Loucy (cell line): ENCODE results near the gene MTFR1L.

ENCODE experiments used
- H2AFZ ChIP-seq: fragments of 200-600 bp; sonication (generic); 2 replicates; pipeline ENCODE4 v1.6.0; 2016; ENCODE audit warnings: antibody characterized with exemption, mild to moderate bottlenecking, low read length, moderate library complexity
- H3F3A ChIP-seq: fragments of 200-600 bp; 2 replicates; pipeline ENCODE4 v1.6.0; 2016; ENCODE audit warnings: antibody characterized with exemption, low read depth, mild to moderate bottlenecking
- H3K27me3 ChIP-seq: fragments of 200-600 bp; sonication (generic); 2 replicates; pipeline ENCODE4 v1.6.1; 2014; ENCODE audit warnings: low read length, mild to moderate bottlenecking; ENCODE audit not compliant: insufficient read depth, poor library complexity, severe bottlenecking
- H3K36me3 ChIP-seq: fragments of 200-600 bp; sonication (generic); 2 replicates; pipeline ENCODE4 v1.6.1; 2016; ENCODE audit warnings: low read length; ENCODE audit not compliant: insufficient read depth
- H3K4me1 ChIP-seq: fragments of 200-600 bp; sonication (generic); 2 replicates; pipeline ENCODE4 v1.5.1; 2014; ENCODE audit warnings: low read length, mild to moderate bottlenecking; ENCODE audit not compliant: insufficient read depth, poor library complexity, severe bottlenecking
- H3K4me2 ChIP-seq: fragments of 200-600 bp; sonication (generic); 2 replicates; pipeline ENCODE4 v1.6.0; 2014; ENCODE audit warnings: antibody characterized with exemption, low read length, low read depth, mild to moderate bottlenecking; ENCODE audit not compliant: poor library complexity, severe bottlenecking
- H3K4me3 ChIP-seq: fragments of 200-600 bp; sonication (generic); 2 replicates; pipeline ENCODE4 v1.5.1; 2014; ENCODE audit warnings: low read length, mild to moderate bottlenecking, mixed read lengths; ENCODE audit not compliant: poor library complexity, severe bottlenecking
- H3K79me2 ChIP-seq: fragments of 200-600 bp; sonication (generic); 2 replicates; pipeline ENCODE4 v1.6.1; 2014; ENCODE audit warnings: low read length; ENCODE audit not compliant: insufficient read depth
- H3K9ac ChIP-seq: fragments of 200-600 bp; sonication (generic); 2 replicates; pipeline ENCODE4 v1.6.0; 2014; ENCODE audit warnings: mild to moderate bottlenecking, low read depth, low read length, moderate library complexity; ENCODE audit not compliant: poor library complexity, severe bottlenecking
- H3K9me2 ChIP-seq: fragments of 200-600 bp; sonication (generic); replicated peaks from 2 replicates; pipeline ENCODE4 v1.6.1; 2016; ENCODE audit warnings: low read depth, low read length, mixed read lengths
- H3K9me3 ChIP-seq: fragments of 200-600 bp; sonication (generic); 2 replicates; pipeline ENCODE4 v1.6.1; 2014; ENCODE audit warnings: mild to moderate bottlenecking, antibody characterized with exemption, low read length, low read depth; ENCODE audit not compliant: insufficient read depth
- H4K20me1 ChIP-seq: fragments of 200-600 bp; sonication (generic); 2 replicates; pipeline ENCODE4 v1.6.0; 2014; ENCODE audit warnings: antibody characterized with exemption, low read length, mild to moderate bottlenecking; ENCODE audit not compliant: insufficient read depth, poor library complexity, severe bottlenecking
- EZH2phosphoT487 ChIP-seq: fragments of 200-600 bp; IDR thresholded peaks from 2 replicates; pipeline ENCODE4 v1.6.1; 2018; ENCODE audit warnings: antibody characterized with exemption, mild to moderate bottlenecking, moderate library complexity, borderline replicate concordance
- TF ChIP-seq, protein P1 (sequence below): fragments of 200-600 bp; sonication (generic); conservative IDR thresholded peaks from 2 replicates; pipeline ENCODE4 v1.5.1; 2014; ENCODE audit warnings: mild to moderate bottlenecking, antibody characterized with exemption, low read length

Gene MTFR1L

DNA sequence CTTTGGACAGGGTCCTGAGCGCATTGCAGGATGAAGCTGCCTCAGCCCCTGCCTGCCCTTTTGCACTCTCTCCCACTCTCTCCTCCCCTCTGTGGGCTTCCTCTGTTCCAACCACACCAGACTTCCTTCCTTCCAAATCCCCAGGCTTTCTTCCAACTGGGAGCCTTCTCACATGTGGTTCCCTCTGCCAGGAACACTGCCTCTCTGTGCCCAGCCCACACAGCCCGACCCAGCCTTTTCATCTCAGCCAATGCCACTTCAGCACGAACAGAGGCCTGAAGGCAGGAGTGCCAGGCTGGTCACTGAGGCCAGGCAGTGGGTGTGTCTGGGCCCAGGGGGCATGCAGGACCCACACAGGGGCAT, 13.9 kb upstream of the MTFR1L start:
- no peak overlapping the region for H3K4me2 ChIP-seq

DNA sequence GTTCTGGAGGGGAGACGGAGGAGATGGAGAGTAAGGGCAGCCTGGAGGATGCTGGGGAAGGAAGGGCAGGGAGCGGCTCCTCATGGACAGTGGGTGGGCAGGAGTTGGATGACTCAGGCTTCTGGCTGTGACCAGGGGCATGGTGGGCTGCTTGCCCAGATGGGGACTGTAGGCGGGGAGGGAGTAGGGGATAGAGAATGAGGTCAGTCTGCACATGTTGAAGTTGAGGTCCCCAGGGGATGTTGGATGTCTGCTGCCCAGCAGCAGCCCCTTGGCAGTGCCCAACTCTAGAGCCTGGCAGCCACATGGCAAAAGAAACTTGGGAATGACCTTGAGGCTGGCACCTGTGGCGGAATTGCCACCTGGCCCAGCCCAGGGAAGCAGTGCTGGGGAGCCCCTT, 13.3 kb upstream of the MTFR1L start:
- H3K9ac ChIP-seq: no peak overlapping the region
- no peaks in the 10 kb centered on the region for H3K9me3 ChIP-seq
- H3K9me2 ChIP-seq: no peaks in the 10 kb centered on the region
- no peak overlapping the region for H3K4me2 ChIP-seq
- H3K27me3 ChIP-seq: no peaks in the 10 kb centered on the region
- no peaks in the 10 kb centered on the region for H3F3A ChIP-seq
- H3K4me3 ChIP-seq: no peak overlapping the region
- TF ChIP-seq, protein P1, sequence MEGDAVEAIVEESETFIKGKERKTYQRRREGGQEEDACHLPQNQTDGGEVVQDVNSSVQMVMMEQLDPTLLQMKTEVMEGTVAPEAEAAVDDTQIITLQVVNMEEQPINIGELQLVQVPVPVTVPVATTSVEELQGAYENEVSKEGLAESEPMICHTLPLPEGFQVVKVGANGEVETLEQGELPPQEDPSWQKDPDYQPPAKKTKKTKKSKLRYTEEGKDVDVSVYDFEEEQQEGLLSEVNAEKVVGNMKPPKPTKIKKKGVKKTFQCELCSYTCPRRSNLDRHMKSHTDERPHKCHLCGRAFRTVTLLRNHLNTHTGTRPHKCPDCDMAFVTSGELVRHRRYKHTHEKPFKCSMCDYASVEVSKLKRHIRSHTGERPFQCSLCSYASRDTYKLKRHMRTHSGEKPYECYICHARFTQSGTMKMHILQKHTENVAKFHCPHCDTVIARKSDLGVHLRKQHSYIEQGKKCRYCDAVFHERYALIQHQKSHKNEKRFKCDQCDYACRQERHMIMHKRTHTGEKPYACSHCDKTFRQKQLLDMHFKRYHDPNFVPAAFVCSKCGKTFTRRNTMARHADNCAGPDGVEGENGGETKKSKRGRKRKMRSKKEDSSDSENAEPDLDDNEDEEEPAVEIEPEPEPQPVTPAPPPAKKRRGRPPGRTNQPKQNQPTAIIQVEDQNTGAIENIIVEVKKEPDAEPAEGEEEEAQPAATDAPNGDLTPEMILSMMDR: no peak
- TF ChIP-seq EZH2phosphoT487: no peak
- no peaks in the 10 kb centered on the region for H3K36me3 ChIP-seq
- H4K20me1 ChIP-seq: no peaks in the 10 kb centered on the region
- H3K4me1 ChIP-seq: no peaks in the 10 kb centered on the region
- H2AFZ ChIP-seq: no peak overlapping the region
- no peaks in the 10 kb centered on the region for H3K79me2 ChIP-seq

More for the DNA sequence above, 13.9 kb upstream of the MTFR1L start:
- Histone ChIP-seq H3K9me3 (no peaks in the 10 kb centered on the region), H3K27me3 (peaks cover 6% of the 10 kb centered on the region), H3K4me1 (no peaks in the 10 kb centered on the region), H3K9ac (no peak overlapping the region), H3F3A (no peaks in the 10 kb centered on the region), H3K79me2 (no peaks in the 10 kb centered on the region), H3K9me2 (no peaks in the 10 kb centered on the region), H4K20me1 (no peaks in the 10 kb centered on the region), H2AFZ (no peak overlapping the region), H3K36me3 (no peaks in the 10 kb centered on the region), H3K4me3 (no peak overlapping the region)
- TF ChIP-seq EZH2phosphoT487: no peak
- TF ChIP-seq, protein P1: no peak

DNA sequence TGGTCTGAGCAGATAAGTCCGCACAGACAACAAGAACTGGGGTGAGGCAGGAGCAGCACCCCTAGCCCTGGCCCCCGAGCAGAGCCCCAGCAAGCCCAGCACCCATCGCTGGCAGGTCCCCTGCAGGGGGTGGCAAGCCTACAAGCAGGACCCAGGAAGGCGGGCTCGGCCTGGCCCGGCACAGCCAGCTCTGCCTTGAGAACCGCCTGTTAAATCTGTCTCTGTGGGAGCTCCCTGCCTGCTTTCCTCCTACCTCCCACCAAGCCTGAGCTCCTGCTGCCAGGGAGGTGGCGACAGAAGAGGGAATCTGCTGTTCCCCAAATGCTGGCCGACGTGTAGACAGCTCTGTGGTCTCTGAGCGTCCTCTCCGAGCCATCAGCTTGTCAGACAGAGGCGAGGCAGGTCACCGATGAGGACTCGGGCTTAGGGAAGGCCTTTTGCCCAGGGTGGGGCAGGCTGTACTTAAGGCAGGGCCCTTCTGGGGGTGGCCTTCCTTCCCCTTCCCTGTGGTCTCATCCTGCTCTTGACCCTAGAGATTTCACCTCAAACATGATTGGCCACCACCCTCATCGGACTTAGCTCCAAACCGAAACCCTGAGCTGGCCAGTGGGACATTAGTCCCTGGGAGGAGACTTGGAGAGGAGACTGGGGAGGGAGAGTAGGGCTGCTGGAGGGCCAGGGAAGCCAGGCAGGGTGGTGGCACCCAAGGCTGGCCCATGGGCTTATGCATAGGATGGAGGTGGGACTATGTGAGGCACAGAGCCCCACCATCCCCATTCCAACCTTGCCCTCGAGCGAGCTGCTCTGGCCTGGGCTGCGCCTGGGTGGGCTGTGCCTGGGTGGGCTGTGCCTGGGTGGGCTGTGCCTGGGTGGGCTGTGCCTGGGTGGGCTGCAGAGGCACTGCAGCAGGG, 12.0 kb upstream of the MTFR1L start:
- no peak overlapping the region for H3K9ac ChIP-seq
- H3K4me3 ChIP-seq: no peak overlapping the region
- H3K9me3 ChIP-seq: no peaks in the 10 kb centered on the region
- H3K27me3 ChIP-seq: no peaks in the 10 kb centered on the region
- H4K20me1 ChIP-seq: no peaks in the 10 kb centered on the region
- no peaks in the 10 kb centered on the region for H3K4me1 ChIP-seq
- no peaks in the 10 kb centered on the region for H3F3A ChIP-seq
- no peak overlapping the region for H2AFZ ChIP-seq
- H3K9me2 ChIP-seq: no peaks in the 10 kb centered on the region
- H3K79me2 ChIP-seq: no peaks in the 10 kb centered on the region
- H3K36me3 ChIP-seq: no peaks in the 10 kb centered on the region
- TF ChIP-seq EZH2phosphoT487: no peak
- TF ChIP-seq, protein P1: no peak
- no peak overlapping the region for H3K4me2 ChIP-seq
